HepG2 (cell line): ENCODE results near the gene KDM6B. TPM values are rescaled to one million over a fixed set of nuclear protein-coding genes. Genes with fewer than 3 reads are reported as not detected.

ENCODE experiments used
- BHLHE40 ChIP-seq: IDR thresholded peaks from 2 replicates; pipeline ENCODE4 v1.6.1; 2011; ENCODE audit warnings: low read length, improper control_type of control experiment
- EED ChIP-seq: sonication (generic); formaldehyde crosslinking; IDR thresholded peaks from 2 replicates; pipeline ENCODE4 v1.5.0; 2020; ENCODE audit warnings: mild to moderate bottlenecking, missing genetic modification reagents
- HNF4G ChIP-seq, 2 experiments: sonication (generic) in 1 of 2; formaldehyde crosslinking in 1 of 2; IDR thresholded peaks; 2 replicates each; pipeline versions ENCODE4 v1.4.0 to v1.6.1; 2011 to 2020; ENCODE audit warnings: borderline replicate concordance in 2 of 2, low read depth in 2 of 2, mild to moderate bottlenecking in 2 of 2, low read length in 1 of 2, missing genetic modification reagents in 1 of 2, moderate library complexity in 1 of 2
- LCORL ChIP-seq, 2 experiments: fragments of 450-650 bp in 1 of 2; sonication (generic) in 1 of 2; formaldehyde crosslinking in 1 of 2; IDR thresholded peaks; 2 replicates each; pipeline versions ENCODE4 v1.5.0 to v1.6.1; 2017 to 2020; ENCODE audit warnings: antibody characterized with exemption in 1 of 2, missing genetic modification reagents in 1 of 2
- MBNL3 ChIP-seq: fragments of 250-450 bp; sonication (Bioruptor Pico); conservative IDR thresholded peaks from 2 replicates; pipeline ENCODE4 v1.8.0; 2022; ENCODE audit warnings: mild to moderate bottlenecking, inconsistent platforms
- MXI1 ChIP-seq: IDR thresholded peaks from 3 replicates; pipeline ENCODE4 v1.6.1; 2012; ENCODE audit warnings: low read depth, low read length, inconsistent platforms, borderline replicate concordance
- TCF12 ChIP-seq, 2 experiments: fragments of 450-650 bp in 1 of 2; sonication (generic) in 1 of 2; formaldehyde crosslinking in 1 of 2; IDR thresholded peaks; 2 replicates each; pipeline versions ENCODE4 v1.6.1 to v1.8.0; 2017 to 2022; ENCODE audit warnings: antibody characterized with exemption in 1 of 2, mild to moderate bottlenecking in 1 of 2, missing genetic modification reagents in 1 of 2, moderate library complexity in 1 of 2
- THAP9 ChIP-seq: sonication (generic); formaldehyde crosslinking; IDR thresholded peaks from 2 replicates; pipeline ENCODE4; 2020; ENCODE audit warnings: missing genetic modification reagents, mild to moderate bottlenecking, borderline replicate concordance
- ZFP91 ChIP-seq: sonication (generic); formaldehyde crosslinking; IDR thresholded peaks from 2 replicates; pipeline ENCODE4 v1.9.0; 2022; ENCODE audit warnings: missing genetic modification reagents, mild to moderate bottlenecking, borderline replicate concordance
- ZNF17 ChIP-seq: sonication (generic); formaldehyde crosslinking; IDR thresholded peaks from 2 replicates; pipeline ENCODE4 v1.5.0; 2020; ENCODE audit warnings: mild to moderate bottlenecking, missing genetic modification reagents
- ZNF280B ChIP-seq: sonication (generic); formaldehyde crosslinking; IDR thresholded peaks from 2 replicates; pipeline ENCODE4 v1.5.0; 2020; ENCODE audit warnings: missing genetic modification reagents, mild to moderate bottlenecking, borderline replicate concordance
- polyA plus RNA-seq, 8 experiments: library from polyadenylated mRNA; depleted of rRNA in 3 of 8; stranded (reverse) in 7 of 8; unstranded in 1 of 8; fragments of >200 nt; fragmentation: Illumina TruSeq in 4 of 8; extraction: Trizol in 4 of 8; gene quantifications; 2 replicates each; pipeline versions ENCODE4 v1.2.1 to v1.2.3, GENCODE V29; 2011 to 2016; ENCODE audit warnings: low read depth in 4 of 8, missing spikeins in 1 of 8, mixed read lengths in 1 of 8; ENCODE audit not compliant: insufficient read depth in 1 of 8
- total RNA-seq, 5 experiments: library from RNA; depleted of rRNA; stranded (reverse); fragments of >200 nt; fragmentation: Illumina TruSeq; extraction: Trizol; gene quantifications; 2 replicates each; pipeline ENCODE4 v1.2.3, GENCODE V29; 2016; ENCODE audit warnings: low read depth in 1 of 5
- TF ChIP-seq, protein P1 (sequence below): sonication (generic); formaldehyde crosslinking; IDR thresholded peaks from 2 replicates; pipeline ENCODE4 v1.5.0; 2020; ENCODE audit warnings: mild to moderate bottlenecking, missing genetic modification reagents
- TF ChIP-seq, protein P2 (sequence below): IDR thresholded peaks from 2 replicates; pipeline ENCODE4 v1.4.0; 2020; ENCODE audit warnings: mild to moderate bottlenecking, missing genetic modification reagents

Gene KDM6B
- total and polyA plus RNA-seq, 2 of the 13 experiments (the other 11 are each of a cell fraction or from before 2014, with no cell fraction given) = 1.3 to 2.1 TPM

- TF ChIP-seq, protein P1, sequence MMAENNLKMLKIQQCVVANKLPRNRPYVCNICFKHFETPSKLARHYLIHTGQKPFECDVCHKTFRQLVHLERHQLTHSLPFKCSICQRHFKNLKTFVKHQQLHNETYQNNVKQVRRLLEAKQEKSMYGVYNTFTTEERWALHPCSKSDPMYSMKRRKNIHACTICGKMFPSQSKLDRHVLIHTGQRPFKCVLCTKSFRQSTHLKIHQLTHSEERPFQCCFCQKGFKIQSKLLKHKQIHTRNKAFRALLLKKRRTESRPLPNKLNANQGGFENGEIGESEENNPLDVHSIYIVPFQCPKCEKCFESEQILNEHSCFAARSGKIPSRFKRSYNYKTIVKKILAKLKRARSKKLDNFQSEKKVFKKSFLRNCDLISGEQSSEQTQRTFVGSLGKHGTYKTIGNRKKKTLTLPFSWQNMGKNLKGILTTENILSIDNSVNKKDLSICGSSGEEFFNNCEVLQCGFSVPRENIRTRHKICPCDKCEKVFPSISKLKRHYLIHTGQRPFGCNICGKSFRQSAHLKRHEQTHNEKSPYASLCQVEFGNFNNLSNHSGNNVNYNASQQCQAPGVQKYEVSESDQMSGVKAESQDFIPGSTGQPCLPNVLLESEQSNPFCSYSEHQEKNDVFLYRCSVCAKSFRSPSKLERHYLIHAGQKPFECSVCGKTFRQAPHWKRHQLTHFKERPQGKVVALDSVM (CRISPR knock-in tag) = no peak
- TF ChIP-seq THAP9 (CRISPR knock-in tag) = peak; percentile 61; the same call in 1 of the 2 replicates
- peak; percentile 81; the same call in 1 of the 2 replicates for TF ChIP-seq ZFP91 (CRISPR knock-in tag)
- TF ChIP-seq, protein P2, sequence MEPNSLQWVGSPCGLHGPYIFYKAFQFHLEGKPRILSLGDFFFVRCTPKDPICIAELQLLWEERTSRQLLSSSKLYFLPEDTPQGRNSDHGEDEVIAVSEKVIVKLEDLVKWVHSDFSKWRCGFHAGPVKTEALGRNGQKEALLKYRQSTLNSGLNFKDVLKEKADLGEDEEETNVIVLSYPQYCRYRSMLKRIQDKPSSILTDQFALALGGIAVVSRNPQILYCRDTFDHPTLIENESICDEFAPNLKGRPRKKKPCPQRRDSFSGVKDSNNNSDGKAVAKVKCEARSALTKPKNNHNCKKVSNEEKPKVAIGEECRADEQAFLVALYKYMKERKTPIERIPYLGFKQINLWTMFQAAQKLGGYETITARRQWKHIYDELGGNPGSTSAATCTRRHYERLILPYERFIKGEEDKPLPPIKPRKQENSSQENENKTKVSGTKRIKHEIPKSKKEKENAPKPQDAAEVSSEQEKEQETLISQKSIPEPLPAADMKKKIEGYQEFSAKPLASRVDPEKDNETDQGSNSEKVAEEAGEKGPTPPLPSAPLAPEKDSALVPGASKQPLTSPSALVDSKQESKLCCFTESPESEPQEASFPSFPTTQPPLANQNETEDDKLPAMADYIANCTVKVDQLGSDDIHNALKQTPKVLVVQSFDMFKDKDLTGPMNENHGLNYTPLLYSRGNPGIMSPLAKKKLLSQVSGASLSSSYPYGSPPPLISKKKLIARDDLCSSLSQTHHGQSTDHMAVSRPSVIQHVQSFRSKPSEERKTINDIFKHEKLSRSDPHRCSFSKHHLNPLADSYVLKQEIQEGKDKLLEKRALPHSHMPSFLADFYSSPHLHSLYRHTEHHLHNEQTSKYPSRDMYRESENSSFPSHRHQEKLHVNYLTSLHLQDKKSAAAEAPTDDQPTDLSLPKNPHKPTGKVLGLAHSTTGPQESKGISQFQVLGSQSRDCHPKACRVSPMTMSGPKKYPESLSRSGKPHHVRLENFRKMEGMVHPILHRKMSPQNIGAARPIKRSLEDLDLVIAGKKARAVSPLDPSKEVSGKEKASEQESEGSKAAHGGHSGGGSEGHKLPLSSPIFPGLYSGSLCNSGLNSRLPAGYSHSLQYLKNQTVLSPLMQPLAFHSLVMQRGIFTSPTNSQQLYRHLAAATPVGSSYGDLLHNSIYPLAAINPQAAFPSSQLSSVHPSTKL (CRISPR knock-in tag) = peak; percentile 44; the same call in 1 of the 2 replicates
- no peak for TF ChIP-seq ZNF17 (CRISPR knock-in tag)
- TF ChIP-seq TCF12 (IDR thresholded peaks at IDR 0.05) = no peak
- 0 out of 2 replicates have a peak, but pooled peaks have one; percentile 35 for TF ChIP-seq TCF12 (CRISPR knock-in tag; IDR thresholded peaks at IDR 0.05)
- 0 out of 2 replicates have a peak, but pooled peaks have one; percentile 82 for TF ChIP-seq EED
- peak; percentile 100 for TF ChIP-seq BHLHE40
- peak; percentile 82; the same call in 1 of the 3 replicates for TF ChIP-seq MXI1
- TF ChIP-seq LCORL (IDR thresholded peaks at IDR 0.05) = no peak
- TF ChIP-seq LCORL (CRISPR knock-in tag; IDR thresholded peaks at IDR 0.05) = peak; percentile 33; the same call in 1 of the 2 replicates
- TF ChIP-seq HNF4G (IDR thresholded peaks at IDR 0.05; ENCODE audit: borderline replicate concordance, low read depth, low read length) = no peak
- TF ChIP-seq HNF4G (CRISPR knock-in tag; IDR thresholded peaks at IDR 0.05; ENCODE audit: borderline replicate concordance, low read depth) = peak; percentile 37; the same call in 1 of the 2 replicates
- TF ChIP-seq MBNL3 = no peak
- no peak for TF ChIP-seq ZNF280B (CRISPR knock-in tag)
Observed at GRCh38 chr17:7834957-7835813, 1.2 kb downstream of the KDM6B start (continued).
